Fibroblast of the aortic adventitia (primary cell): Measurements from ENCODE around the gene SYNE3. TPM values are rescaled to one million over a fixed set of nuclear protein-coding genes. Genes with fewer than 3 reads are reported as not detected.

Experiments used
- DNase-seq: peaks from one replicate; pipeline ENCODE4 v3.0.0-alpha.2; 2010; ENCODE audit warnings: low read depth
- H3K4me3 ChIP-seq: 2 replicates; pipeline ENCODE4 v1.5.1; 2011; ENCODE audit warnings: low read depth, mild to moderate bottlenecking, control low read depth, low read length, moderate library complexity
- CTCF ChIP-seq: IDR thresholded peaks from 2 replicates; pipeline ENCODE4 v1.5.1; 2011; ENCODE audit warnings: mild to moderate bottlenecking, low read length, control low read depth, inconsistent platforms; ENCODE audit not compliant: insufficient read depth
- total RNA-seq: library from RNA; depleted of rRNA; stranded (reverse); fragments of >200 nt; gene quantifications from 2 replicates; pipeline ENCODE4 v1.2.3, GENCODE V29; 2012; ENCODE audit warnings: low replicate concordance

Gene SYNE3
- total RNA-seq, 1 donor, result 63.4 TPM

- no peak overlapping the region for H3K4me3 ChIP-seq
- DNase-seq, result no peak
- no peak for TF ChIP-seq CTCF
These were observed 21.4 kb downstream of the SYNE3 start for GRCh38 chr14:95495076-95495475.

- TF ChIP-seq CTCF, result no peak
- H3K4me3 ChIP-seq, result no peak overlapping the region
- DNase-seq, result no peak
These were observed 22.0 kb downstream of the SYNE3 start for GRCh38 chr14:95494456-95494855.

GRCh38 chr14:95493976-95494375 lies 22.5 kb downstream of the SYNE3 start:
- no peak for DNase-seq
- TF ChIP-seq CTCF, result no peak

GRCh38 chr14:95493503-95493902 lies 22.9 kb downstream of the SYNE3 start:
- TF ChIP-seq CTCF, result no peak
- no peak overlapping the region for H3K4me3 ChIP-seq
- DNase-seq, result no peak

More at GRCh38 chr14:95493976-95494375, 22.5 kb downstream of the SYNE3 start:
- no peak overlapping the region for H3K4me3 ChIP-seq

- DNase-seq, result no peak
- H3K4me3 ChIP-seq, result no peak overlapping the region
- TF ChIP-seq CTCF, result no peak
These were observed 24.4 kb downstream of the SYNE3 start for GRCh38 chr14:95491936-95492608.

- H3K4me3 ChIP-seq, result no peak overlapping the region
- no peak for TF ChIP-seq CTCF
- peak; percentile 86 for DNase-seq
These were observed 25.6 kb downstream of the SYNE3 start for GRCh38 chr14:95490727-95491451.
